HG03432 (cell line): Measurements from ENCODE around the gene RBM20.

Experiments used
- ATAC-seq: cut with Tn5 transposase; IDR thresholded peaks from one replicate; pipeline ENCODE4 v1.9.1; 2021; ENCODE audit warnings: mild to moderate bottlenecking, moderate library complexity; ENCODE audit not compliant: unreplicated experiment

The RBM20 gene

DNA sequence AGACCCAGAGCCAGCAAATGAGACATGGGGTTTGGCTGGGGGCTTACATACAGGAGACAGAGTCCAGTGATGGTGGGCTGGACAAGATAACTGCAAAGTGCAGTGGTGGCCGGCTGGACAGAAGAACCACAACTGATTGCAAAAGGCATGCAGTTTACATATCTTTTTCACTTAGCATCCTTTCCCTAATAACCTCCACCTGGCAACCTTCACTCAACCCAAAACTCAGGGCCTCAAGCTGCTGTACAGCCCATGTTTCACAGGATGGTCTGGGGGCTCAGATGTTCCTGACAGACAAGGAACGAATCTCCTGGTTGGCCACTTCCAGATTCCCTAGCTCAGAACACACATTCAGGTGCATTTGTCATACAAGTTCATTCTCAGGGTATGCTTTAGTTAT is 219.8 kb downstream of the RBM20 start:
- ATAC-seq, result no peak

DNA sequence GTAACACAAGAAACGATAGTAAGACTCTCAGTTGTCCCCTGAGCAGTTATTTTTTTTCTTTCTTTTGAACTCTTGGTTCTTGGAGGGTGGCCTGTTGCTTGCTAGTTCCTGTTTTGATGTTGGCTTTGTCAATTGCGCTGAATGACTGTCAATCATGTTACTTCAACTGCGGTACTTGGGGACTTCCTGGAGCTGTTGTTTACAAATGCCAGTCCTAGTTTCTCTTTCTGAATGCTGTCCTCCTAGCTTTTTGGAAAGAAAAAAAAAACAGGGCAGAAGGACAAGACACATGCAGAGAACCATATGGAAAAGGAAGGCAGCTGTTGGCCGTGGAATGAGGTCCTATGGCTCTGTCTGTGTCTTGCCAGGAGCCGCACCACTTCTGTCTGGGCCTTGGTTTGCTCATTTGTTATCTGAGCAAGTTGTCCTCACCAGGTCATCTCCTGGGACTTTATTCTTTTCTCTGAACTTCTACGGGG is 220.6 kb downstream of the RBM20 start:
- ATAC-seq, result peak; percentile 69

DNA sequence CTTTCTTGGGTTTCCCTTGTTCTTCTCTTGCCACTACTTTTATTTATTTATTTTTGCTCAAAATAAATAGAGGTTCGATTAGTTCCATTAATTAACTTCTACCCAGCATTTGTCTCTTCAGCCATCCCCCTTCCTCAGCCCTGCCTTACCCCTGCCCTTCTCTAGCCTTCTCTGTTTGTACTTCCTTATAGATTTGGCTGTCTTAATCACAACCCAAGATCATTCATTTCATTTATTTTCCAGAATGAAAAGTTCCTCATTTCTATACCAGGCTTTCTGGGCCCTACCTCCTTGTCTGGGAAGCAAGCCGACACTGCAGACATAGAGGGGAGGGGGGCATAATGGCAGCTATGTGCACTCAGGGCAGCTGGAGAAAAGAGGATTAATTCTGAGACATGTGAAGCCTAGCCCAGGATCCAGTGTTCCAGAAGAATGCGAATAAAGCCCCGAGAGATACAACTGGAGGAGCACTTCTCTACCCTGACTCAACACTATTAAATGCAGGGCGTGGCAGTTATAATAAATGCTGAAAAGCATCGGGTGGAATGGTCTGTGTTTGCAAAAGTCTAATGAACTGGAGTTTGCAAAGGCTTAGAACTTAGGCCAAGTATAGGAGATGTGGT is 221.2 kb downstream of the RBM20 start:
- no peak for ATAC-seq

DNA sequence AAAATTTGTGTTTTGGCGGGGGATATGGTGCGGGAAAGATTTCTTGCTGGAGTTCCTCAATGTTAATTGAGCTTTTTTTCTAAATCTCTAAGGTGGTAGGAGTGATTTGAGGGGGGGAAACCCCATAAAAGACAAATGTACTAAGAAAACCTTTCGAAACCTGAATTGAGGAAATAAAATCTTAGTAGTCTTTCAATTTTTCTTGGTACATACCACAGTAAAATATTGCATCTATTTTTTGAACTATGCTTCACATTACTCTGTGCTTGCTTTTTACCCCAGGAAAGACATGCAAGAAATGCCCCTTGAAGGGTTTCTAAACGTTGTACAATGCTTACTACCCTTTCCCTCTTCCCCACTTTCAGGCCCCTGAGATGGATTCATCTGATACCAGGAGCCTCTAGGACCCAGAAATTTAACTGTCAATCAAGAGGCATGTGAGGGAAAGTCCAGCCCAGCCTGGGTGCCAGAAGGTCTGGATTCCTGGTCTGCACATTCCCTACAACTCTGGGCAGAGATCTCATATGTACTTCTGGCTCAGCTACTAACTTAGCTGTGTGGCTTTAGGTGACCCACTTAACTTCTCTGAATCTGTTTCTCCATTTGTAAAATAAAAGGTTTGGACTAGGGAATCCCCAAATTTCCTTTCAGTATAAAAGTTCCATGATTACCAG is 221.8 kb downstream of the RBM20 start:
- peak; percentile 24 for ATAC-seq

DNA sequence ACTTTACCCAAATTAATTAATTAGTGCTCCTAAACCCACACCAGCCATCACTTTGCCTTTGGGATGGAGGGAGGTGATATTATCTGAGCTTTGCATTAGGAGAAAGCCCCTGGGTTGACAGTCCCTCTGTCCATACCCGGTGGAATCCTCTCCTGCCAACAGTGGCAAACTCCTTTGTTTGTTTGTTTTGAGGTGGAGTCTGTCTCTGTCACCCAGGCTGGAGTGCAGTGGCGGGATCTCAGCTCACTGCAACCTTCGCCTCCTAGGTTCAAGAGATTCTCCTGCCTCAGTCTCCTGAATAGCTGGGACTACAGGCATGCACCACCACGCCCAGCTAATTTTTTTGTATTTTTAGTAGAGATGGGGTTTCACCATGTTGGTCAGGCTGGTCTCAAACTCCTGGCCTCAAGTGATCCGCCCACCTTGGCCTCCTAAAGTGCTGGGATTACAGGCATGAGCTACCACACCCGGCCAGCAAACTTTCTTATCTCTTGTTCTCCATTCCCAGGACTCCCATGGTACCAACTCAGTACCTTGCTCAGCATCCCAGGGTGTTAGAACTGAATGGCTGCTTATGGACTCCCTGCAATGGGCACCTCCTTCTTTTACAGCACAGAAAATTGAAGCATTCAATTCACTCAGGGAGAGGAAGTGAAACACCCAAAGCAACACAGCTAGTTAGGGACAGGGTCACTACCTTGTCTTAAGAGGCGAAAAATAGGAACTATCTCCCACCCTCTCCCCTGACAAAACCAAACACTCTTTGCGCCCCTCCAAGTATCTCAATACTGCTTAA is 223.1 kb downstream of the RBM20 start:
- ATAC-seq, result peak; percentile 25

DNA sequence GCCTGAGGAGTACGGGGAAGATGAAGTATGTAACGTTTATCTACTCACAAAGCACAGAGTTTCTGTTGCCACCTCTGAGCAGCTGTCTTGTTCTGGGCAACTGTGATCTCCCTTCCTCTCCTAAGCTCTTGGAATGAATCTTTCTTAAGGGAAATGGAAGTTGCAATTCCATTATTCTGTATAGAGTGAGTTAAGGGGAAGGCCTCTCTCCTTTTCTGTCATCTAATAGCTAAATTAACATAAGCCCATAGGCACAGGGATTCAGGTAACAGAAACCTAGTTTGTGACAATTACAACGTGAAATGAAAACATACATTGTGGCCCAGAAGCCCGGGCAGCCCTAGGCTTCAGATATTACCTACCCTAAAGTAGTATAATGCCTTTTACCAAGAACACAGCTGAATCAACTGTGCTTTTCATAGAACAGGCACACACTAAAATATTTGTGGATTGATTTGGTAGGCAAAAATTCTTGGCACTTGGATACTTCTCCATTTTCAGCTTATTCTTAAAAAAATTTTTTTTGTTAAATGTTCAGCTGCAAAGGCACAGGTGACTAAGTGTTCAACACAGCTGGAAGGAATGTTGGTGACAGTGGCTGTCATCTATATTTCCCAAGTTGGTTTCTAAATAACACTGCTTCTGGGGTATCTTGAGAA is 223.8 kb downstream of the RBM20 start:
- no peak for ATAC-seq

DNA sequence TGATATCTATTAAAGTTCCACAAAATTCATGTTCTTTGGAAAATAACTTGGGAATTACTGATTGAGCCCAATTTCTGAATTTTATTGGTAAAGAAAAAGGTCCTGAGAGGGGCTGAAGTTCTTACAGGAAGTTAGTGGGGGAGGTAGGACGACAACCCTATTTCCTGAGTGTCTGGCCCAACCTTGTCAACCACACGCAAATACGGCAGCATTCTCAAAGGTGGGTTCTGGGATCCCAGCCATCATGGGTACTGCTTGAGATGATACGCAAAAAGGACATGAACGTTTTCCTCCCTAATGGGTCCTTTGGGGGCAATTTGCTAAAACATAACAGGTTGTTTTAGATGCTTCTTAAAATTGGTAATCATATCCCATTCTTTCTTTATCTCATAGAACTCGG is 224.8 kb downstream of the RBM20 start:
- ATAC-seq, result no peak

DNA sequence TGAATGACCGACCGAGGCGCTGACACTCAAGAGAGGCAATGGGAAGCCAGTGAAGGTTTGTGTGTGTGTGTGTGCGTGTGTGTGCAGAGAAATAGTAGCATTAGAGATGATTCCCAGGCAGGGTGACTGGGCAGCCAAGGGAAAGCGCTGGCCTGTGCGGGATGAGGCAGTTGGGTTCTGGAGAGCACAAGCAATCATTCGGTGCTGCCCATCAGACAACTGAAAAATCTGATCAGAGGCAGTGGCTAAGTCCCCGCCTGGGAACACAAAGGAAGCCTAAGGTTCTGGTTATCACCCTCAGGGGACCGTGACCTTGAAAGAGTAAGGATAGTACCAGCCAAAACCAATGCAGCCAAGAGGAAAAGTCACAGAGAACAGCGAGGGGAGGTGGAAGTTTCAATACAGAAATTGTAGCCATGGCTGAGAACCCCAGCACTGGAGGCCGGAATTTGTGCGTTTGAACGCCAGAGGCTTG is 226.7 kb downstream of the RBM20 start:
- no peak for ATAC-seq

DNA sequence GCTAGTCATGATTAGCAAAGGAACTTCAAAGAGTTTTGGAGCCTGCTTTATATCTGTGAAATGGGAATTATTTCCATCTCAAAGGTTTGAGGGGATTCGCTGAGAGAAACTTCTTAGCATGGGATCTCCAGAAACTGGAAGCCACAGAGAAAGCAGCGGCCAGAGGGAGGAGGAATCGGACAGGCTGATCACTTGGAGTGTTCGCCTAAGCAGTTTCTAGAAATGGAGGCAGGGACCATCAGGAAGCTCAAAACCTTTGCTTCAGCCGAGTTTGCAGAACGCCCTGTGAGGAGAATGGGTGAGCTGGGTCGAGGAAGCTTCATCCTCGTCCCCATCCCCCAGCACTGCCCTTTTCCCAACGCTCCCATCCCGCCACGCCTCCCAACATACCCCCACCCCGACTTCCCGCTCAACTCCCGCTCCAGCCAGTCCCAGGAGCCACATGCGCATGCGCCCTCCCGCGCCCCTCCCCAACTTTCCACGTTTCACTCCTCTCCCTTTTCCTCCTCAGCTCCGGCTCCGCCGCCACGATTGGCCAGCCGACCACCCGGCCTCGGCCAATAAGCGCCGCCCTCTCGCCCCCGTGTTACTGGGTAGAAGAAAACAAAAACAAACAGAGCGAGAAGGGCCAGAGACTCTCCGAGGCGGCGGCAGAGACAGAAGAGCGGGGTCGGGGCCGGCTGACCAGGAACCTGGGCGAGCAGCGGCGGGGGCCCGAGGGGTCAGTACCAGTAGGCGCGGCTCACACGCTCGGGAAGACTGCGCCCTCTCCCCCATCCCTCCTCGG is 227.4 kb downstream of the RBM20 start, which contains the start of gene PDCD4:
TSS of gene PDCD4 (plus strand) at position 631 of the 787 bp plus-strand sequence. CDS start 4,100 bp downstream, outside the sequence.
- ATAC-seq, result peak; percentile 87

DNA sequence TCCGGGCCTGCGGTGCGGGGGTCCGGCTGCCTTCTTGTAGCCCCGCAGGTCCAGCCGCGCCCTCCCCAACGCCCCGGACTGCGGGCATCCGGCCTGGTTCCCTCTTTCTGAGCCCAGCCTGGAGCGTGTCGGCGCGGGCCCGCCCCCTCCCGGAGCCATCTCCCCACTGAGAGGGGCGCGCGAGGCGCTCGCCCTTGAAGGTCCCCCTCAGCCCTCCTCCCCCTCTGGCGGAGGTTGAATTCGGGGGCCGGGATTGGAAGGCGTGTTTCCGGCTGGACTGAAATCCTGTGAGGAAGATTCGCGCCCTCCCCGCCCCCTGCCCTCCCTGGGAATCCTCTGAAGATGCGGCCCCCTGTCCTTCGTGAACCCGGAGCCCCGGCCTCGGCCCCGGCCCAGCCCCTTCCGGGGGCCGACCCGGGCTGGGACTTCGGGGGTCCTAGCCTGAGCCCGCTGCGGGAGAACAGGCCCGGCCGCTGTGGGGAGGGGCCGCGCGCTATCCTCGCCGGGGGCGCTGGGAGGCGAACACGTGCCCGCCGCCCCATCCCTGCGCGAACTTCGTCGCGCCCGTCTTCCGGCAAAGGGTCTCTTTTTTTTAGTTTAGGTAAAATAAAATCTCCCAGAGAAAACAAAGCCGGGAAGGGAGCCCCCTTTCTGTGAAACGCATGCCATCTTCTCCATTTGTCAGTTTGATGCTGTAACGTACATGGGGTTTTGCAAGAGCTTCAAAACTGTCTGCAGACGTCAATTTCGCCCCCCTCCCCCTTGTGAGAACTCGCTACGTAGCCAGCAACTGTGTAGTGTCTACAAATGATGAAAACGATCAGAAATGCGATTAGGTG is 228.2 kb downstream of the RBM20 start:
- ATAC-seq, result peak; percentile 57

DNA sequence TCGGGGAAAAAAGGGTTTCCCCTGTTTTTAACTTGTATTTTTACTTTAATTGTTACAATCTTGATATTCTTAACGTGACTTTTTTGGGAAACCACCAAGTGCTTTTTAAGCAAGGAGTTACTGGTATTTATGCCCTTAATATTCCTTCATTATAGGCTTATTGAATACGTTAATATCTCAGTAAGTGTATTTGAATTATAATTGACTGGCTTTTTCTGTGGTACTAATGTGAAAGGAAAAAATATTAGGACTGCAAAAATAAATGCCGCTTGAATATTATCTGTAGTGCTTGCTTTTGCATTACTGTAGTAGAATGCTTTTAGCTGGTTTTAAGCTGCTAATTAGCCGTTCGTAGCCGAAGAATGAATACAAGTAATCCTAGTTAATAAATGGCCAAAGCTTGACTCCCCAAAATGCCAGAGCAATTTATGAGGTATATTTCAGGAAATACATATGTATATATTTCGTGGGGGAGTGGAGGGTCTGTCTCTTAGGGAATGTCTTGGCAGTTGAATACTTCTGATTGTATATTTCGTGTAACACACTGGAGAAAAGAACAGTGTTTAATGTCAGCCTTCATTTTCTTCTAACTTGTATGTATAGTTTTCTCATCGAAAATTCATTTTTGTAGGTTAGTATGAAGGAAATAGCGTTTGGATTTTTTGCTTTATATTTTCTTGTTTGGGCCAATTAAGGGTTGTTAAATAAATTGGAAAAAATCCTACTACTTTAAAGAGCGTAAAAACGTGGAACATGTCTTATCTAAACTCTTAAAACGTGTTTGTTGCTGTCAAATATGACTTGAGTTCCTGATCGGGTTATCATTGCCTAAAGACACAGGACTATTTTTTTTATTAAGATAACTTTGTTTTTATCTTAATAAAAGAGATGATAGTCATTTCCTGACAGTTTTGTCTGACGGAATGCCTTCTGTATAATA is 229.1 kb downstream of the RBM20 start:
- no peak for ATAC-seq

DNA sequence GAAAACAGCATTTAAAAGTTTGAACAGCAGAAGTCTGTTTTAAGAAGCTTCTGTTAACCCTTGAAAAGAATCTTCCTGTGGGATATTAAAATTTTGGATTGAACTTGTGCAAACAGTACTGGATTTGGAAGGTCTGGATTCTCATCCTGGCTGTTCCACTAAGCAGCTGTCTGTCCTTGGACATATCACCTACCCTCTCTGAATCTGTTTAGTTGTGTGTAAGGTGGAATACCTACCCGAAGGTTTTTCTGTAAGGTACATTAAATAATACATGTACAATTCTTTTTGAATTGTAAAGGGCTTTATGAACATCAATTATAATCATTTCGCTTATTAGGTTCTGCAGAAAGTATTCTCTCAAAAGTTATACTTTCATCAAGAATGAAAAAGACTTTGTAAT is 229.8 kb downstream of the RBM20 start:
- ATAC-seq, result no peak

DNA sequence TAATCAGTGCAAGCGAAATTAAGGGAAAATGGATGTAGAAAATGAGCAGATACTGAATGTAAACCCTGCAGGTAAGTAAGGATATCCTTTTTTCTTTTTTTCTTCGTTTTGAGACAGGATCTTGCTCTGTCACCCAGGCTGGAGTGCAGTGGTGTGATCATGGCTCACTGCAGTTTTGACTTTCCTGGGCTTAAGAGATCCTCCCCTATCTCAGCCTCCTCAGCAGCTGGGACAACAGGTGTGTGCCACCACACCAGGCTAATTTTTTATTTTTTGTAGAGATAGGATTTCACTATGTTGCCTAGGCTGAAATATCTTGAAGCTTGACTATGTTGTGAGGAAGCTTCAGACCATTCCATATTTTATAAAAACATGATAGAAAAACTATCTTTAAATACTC is 231.9 kb downstream of the RBM20 start:
- ATAC-seq, result no peak

DNA sequence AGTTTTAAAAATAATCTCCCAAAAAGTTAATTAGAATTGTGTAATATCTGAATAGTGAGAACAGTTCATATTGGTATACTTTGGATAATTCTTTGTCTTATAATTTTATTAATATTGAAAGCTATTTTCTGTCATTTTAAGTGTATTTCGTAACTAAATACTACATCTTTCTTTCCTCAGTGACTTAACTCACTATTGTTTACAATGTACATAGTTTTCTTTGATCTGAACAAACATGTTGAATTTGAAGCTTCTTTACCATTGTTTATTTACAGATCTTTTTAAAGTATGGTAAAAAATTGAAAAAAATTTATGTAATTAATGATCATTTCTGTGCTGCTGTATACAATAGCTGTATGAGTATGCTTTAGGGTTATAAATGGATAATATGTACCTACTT is 232.7 kb downstream of the RBM20 start:
- no peak for ATAC-seq

DNA sequence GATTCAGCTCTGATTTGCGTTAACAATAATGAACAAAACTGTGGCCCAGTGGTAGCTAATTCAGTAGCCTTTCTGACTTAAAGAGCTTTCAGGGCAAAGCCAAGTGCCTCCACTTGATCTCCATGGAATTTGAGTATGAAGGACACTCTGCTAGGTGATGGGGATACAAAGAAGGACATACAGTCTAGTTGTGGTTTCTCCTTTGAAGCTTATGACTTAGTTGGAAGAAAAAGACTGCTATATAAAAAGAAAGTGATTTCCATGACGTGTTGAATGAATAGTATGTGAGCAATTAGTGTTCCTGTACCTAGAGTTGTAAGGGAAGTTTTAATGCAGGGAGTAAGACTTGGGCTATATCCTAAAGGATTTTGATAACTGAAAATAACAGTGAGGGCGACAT is 235.9 kb downstream of the RBM20 start:
- ATAC-seq, result no peak

DNA sequence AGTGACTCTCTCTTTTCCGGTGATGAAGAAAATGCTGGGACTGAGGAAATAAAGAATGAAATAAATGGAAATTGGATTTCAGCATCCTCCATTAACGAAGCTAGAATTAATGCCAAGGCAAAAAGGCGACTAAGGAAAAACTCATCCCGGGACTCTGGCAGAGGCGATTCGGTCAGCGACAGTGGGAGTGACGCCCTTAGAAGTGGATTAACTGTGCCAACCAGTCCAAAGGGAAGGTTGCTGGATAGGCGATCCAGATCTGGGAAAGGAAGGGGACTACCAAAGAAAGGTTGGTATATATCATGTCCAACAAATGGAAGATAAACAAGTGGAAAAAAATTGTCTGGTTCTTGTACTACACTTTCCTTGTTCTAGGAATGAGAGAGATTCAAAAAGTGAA is 237.1 kb downstream of the RBM20 start:
- ATAC-seq, result no peak

DNA sequence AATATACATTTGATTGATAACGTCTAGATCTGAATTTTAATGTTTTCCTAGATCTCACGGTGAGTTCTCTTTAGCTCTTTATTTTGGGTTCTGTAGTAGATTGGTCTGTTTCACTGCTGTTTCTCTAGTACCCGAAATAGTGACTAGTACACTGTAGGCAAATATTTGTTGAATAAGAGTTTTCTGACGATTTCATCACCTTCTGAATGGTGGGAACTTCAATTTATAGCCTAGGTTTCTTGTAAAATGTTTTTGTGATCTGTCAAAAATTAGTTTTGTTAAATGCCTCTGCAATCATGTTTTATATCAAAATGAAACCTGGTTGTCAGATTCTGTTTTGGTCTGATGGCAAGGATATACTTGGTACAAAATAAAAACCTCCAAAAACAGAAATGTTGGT is 237.8 kb downstream of the RBM20 start:
- no peak for ATAC-seq

DNA sequence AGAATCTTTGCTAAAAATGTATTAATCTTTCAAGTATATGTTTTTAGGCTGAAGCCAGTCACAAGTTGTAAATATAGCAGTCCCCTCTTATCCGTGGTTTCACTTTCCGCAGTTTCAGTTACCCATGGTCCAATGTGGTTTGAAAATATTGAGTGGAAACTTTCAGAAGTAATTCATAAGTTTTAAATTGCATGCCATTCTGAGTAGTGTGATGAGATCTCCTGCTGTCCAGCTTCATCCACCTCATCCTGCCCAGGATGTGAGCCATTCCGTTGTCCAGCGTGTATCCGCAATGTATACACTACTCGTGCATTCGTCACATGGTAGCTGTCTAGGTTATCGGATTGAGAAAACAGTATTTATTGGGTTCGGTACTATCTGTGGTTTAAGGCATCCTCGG is 239.8 kb downstream of the RBM20 start:
- ATAC-seq, result no peak
